ENCODE results near the gene KIF4A.

KIF4A gene

GRCh38 chrX:70254909-70255308, 35.0 kb upstream of the KIF4A start:
- H3K27ac ChIP-seq (replicated peaks): no peak overlapping the region
- DNase-seq (ENCODE audit: low read depth in 1 of 2, low spot score in 1 of 2): no peak
- no peak overlapping the region for H3K4me3 ChIP-seq (replicated peaks; ENCODE audit: insufficient read depth, low read length)
- no peaks in the 10 kb centered on the region for H3K27me3 ChIP-seq (ENCODE audit: insufficient read depth, poor library complexity, severe bottlenecking)
- TF ChIP-seq SPI1 (IDR thresholded peaks at IDR 0.05; ENCODE audit: borderline replicate concordance, low read depth): no peak
- no peak for TF ChIP-seq CTCF (IDR thresholded peaks at IDR 0.05; ENCODE audit: insufficient read depth, low read length)
- no peak for TF ChIP-seq GABPA (IDR thresholded peaks at IDR 0.05; ENCODE audit: low read depth)
- no peak for TF ChIP-seq REST (IDR thresholded peaks at IDR 0.05; ENCODE audit: insufficient replicate concordance, low read depth)
- no peak for TF ChIP-seq POLR2AphosphoS5 (IDR thresholded peaks at IDR 0.05; ENCODE audit: low read depth)

GRCh38 chrX:70255452-70255851, 34.5 kb upstream of the KIF4A start:
- Histone ChIP-seq H3K27ac (replicated peaks) (no peak overlapping the region), H3K4me3 (replicated peaks; ENCODE audit: insufficient read depth, low read length) (no peak overlapping the region), H3K27me3 (ENCODE audit: insufficient read depth, poor library complexity, severe bottlenecking) (no peaks in the 10 kb centered on the region)
- no peak for TF ChIP-seq CTCF (IDR thresholded peaks at IDR 0.05; ENCODE audit: insufficient read depth, low read length)
- TF ChIP-seq GABPA (IDR thresholded peaks at IDR 0.05; ENCODE audit: low read depth): no peak
- TF ChIP-seq POLR2AphosphoS5 (IDR thresholded peaks at IDR 0.05; ENCODE audit: low read depth): no peak
- no peak for TF ChIP-seq SPI1 (IDR thresholded peaks at IDR 0.05; ENCODE audit: borderline replicate concordance, low read depth)
- no peak for TF ChIP-seq REST (IDR thresholded peaks at IDR 0.05; ENCODE audit: insufficient replicate concordance, low read depth)
- no peak for DNase-seq (ENCODE audit: low read depth in 1 of 2, low spot score in 1 of 2)

GRCh38 chrX:70257423-70258288, 32.2 kb upstream of the KIF4A start:
- Histone ChIP-seq H3K4me3 (replicated peaks; ENCODE audit: insufficient read depth, low read length) (no peak overlapping the region), H3K27ac (replicated peaks) (no peak overlapping the region), H3K27me3 (ENCODE audit: insufficient read depth, poor library complexity, severe bottlenecking) (no peaks in the 10 kb centered on the region)
- no peak for DNase-seq (ENCODE audit: low read depth in 1 of 2, low spot score in 1 of 2)
- TF ChIP-seq CTCF (IDR thresholded peaks at IDR 0.05; ENCODE audit: insufficient read depth, low read length): no peak
- no peak for TF ChIP-seq GABPA (IDR thresholded peaks at IDR 0.05; ENCODE audit: low read depth)
- peak; percentile 19; the same call in 1 of the 2 replicates for TF ChIP-seq SPI1 (IDR thresholded peaks at IDR 0.05; ENCODE audit: borderline replicate concordance, low read depth)
